ENCODE data around the gene CAMK2N1.

The CAMK2N1 gene

DNA sequence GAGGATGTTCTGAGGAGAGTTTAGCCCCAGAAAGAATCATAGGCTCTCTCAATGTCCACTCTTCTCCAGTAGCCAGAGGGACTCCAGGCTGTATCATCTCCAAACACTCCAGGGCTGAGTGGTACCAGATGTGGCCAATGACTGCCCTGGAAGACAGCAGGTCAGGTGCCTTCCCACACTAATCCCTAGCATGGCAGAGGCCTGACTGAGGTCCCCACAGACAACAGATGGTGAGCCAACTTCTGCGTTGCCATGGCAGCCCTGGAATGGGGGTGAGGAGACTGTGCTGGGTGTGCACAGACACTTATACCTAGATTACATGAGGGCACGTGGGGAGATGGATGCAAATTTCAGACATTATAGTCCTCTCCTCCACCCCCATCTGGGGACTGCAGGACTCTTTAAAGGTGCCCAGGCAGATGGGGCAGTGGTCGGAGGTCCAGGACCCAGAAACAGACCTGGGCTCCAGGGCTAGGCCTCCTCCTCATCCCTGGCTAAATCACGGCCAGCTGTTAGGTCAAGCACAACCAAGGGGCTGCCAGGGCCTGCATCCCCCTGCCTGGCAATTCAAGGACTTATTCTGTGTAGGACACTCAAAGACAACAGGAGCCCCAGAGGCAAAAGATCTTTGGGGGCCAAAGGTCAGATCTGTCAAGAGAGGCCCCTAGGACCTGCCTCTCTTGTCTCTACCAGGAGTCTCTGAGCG is 42.9 kb downstream of the CAMK2N1 start:
- no peak for DNase-seq

GRCh38 chr1:20440785-20441200 is 45.2 kb downstream of the CAMK2N1 start:
- DNase-seq = no peak

GRCh38 chr1:20439282-20439681 is 46.7 kb downstream of the CAMK2N1 start:
- DNase-seq = no peak

GRCh38 chr1:20437640-20438039 is 48.4 kb downstream of the CAMK2N1 start:
- no peak for DNase-seq

DNA sequence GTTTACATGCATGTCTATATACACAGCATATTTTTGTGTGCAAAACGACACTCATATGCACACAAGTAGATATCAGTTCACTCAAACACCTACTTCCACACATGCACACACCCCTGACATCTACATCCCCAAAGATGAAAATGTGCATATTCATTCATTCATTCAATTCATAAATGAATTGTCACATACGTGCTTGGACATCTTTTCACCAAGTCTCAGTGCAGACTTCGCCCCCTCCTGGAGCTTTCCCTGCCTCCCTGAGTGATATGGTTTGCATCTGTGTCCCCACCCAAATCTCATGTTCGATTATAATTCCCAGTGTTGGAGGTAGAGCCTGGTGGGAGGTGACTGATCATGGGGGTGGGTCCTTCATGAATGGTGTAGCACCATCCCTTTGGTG is 53.1 kb downstream of the CAMK2N1 start:
- DNase-seq = no peak
